ENCODE data around the gene ZNF337.

The ZNF337 gene

GRCh38 chr20:25629816-25630499 is 66.7 kb downstream of the ZNF337 start:
- Histone ChIP-seq H3K4me2 (ENCODE audit: low read length) (no peak overlapping the region), H3K27me3 (ENCODE audit: insufficient read depth, low read length) (no peaks in the 10 kb centered on the region), H3K4me1 (ENCODE audit: insufficient read depth, low read length, severe bottlenecking) (peaks cover 10% of the 10 kb centered on the region), H2AFZ (ENCODE audit: low read length) (no peak overlapping the region), H3K4me3 (ENCODE audit: low read depth, low read length, poor library complexity, severe bottlenecking) (no peak overlapping the region), H3K27ac (ENCODE audit: low read depth, low read length, poor library complexity, severe bottlenecking) (no peak overlapping the region), H4K20me1 (ENCODE audit: insufficient read depth, low read length) (no peaks in the 10 kb centered on the region), H3K9me2 (ENCODE audit: low read depth, low read length) (no peaks in the 10 kb centered on the region), H3K9ac (ENCODE audit: low read length) (no peak overlapping the region), H3K36me3 (ENCODE audit: insufficient read depth, low read length) (peaks cover 30% of the 10 kb centered on the region), H3F3A (ENCODE audit: insufficient read depth, low read length) (no peaks in the 10 kb centered on the region), H3K9me3 (ENCODE audit: low read length) (peaks cover 10% of the 10 kb centered on the region; the same call in 1 of the 2 replicates), H3K79me2 (ENCODE audit: insufficient read depth, low read length) (peaks cover 4% of the 10 kb centered on the region; the same call in 1 of the 2 replicates)
- no peak for TF ChIP-seq CTCF (IDR thresholded peaks at IDR 0.05; ENCODE audit: low read length)
- TF ChIP-seq EZH2 (IDR thresholded peaks at IDR 0.05; ENCODE audit: borderline replicate concordance, low read length) = no peak

- H3K4me2 ChIP-seq (ENCODE audit: low read length) = no peak overlapping the region
- H3K9me2 ChIP-seq (ENCODE audit: low read depth, low read length) = no peaks in the 10 kb centered on the region
- H3F3A ChIP-seq (ENCODE audit: insufficient read depth, low read length) = no peaks in the 10 kb centered on the region
- no peaks in the 10 kb centered on the region for H3K27me3 ChIP-seq (ENCODE audit: insufficient read depth, low read length)
- H2AFZ ChIP-seq (ENCODE audit: low read length) = no peak overlapping the region
- TF ChIP-seq CTCF (IDR thresholded peaks at IDR 0.05; ENCODE audit: low read length) (no peak), EZH2 (IDR thresholded peaks at IDR 0.05; ENCODE audit: borderline replicate concordance, low read length) (no peak)
- H3K4me1 ChIP-seq (ENCODE audit: insufficient read depth, low read length, severe bottlenecking) = peaks cover 28% of the 10 kb centered on the region
- no peak overlapping the region for H3K4me3 ChIP-seq (ENCODE audit: low read depth, low read length, poor library complexity, severe bottlenecking)
- peaks cover 11% of the 10 kb centered on the region for H3K36me3 ChIP-seq (ENCODE audit: insufficient read depth, low read length)
- no peaks in the 10 kb centered on the region for H4K20me1 ChIP-seq (ENCODE audit: insufficient read depth, low read length)
- no peak overlapping the region for H3K9ac ChIP-seq (ENCODE audit: low read length)
- H3K9me3 ChIP-seq (ENCODE audit: low read length) = peaks cover 3% of the 10 kb centered on the region; the same call in 1 of the 2 replicates
- peaks cover 16% of the 10 kb centered on the region for H3K79me2 ChIP-seq (ENCODE audit: insufficient read depth, low read length)
- no peak overlapping the region for H3K27ac ChIP-seq (ENCODE audit: low read depth, low read length, poor library complexity, severe bottlenecking)
Observed at GRCh38 chr20:25626779-25627178, 69.9 kb downstream of the ZNF337 start.

GRCh38 chr20:25624500-25624939 is 72.1 kb downstream of the ZNF337 start:
- Histone ChIP-seq H3K9ac (ENCODE audit: low read length) (peak overlapping the region; percentile 86), H4K20me1 (ENCODE audit: insufficient read depth, low read length) (no peaks in the 10 kb centered on the region), H2AFZ (ENCODE audit: low read length) (0 out of 2 replicates have a peak overlapping the region, but pooled peaks have one; percentile 4), H3K27ac (ENCODE audit: low read depth, low read length, poor library complexity, severe bottlenecking) (peak overlapping the region; percentile 75), H3K9me3 (ENCODE audit: low read length) (no peaks in the 10 kb centered on the region; the same call in 1 of the 2 replicates), H3K4me1 (ENCODE audit: insufficient read depth, low read length, severe bottlenecking) (peaks cover 43% of the 10 kb centered on the region), H3K4me3 (ENCODE audit: low read depth, low read length, poor library complexity, severe bottlenecking) (peak overlapping the region; percentile 84), H3K36me3 (ENCODE audit: insufficient read depth, low read length) (peaks cover 16% of the 10 kb centered on the region), H3K79me2 (ENCODE audit: insufficient read depth, low read length) (peaks cover 18% of the 10 kb centered on the region), H3K4me2 (ENCODE audit: low read length) (peak overlapping the region; percentile 96), H3K27me3 (ENCODE audit: insufficient read depth, low read length) (no peaks in the 10 kb centered on the region), H3F3A (ENCODE audit: insufficient read depth, low read length) (no peaks in the 10 kb centered on the region), H3K9me2 (ENCODE audit: low read depth, low read length) (no peaks in the 10 kb centered on the region)
- no peak for TF ChIP-seq CTCF (IDR thresholded peaks at IDR 0.05; ENCODE audit: low read length)
- no peak for TF ChIP-seq EZH2 (IDR thresholded peaks at IDR 0.05; ENCODE audit: borderline replicate concordance, low read length)
